HEK293 (cell line): Measurements from ENCODE around the gene LRSAM1.

Source experiments
- CTCF ChIA-PET: fragments of 350-600 bp; formaldehyde crosslinking; extraction: SDS; loops from one replicate; lab custom pipeline; 2021; ENCODE audit warnings: antibody characterized with exemption; lab: Yijun Ruan, JAX
- POLR2A ChIA-PET: fragments of 300-600 bp; formaldehyde crosslinking; extraction: SDS; loops from one replicate; lab custom pipeline; 2020; ENCODE audit warnings: antibody characterized with exemption, inconsistent platforms; lab: Yijun Ruan, JAX
- H3K27ac ChIP-seq: fragments of 200-500 bp; sonication (Bioruptor generic); 2 replicates; pipeline ENCODE4 v1.5.1; 2014; ENCODE audit warnings: low read depth, low read length, control low read depth, inconsistent platforms; ENCODE audit errors: extremely low read depth
- H3K36me3 ChIP-seq, 2 experiments: fragments of 200-500 bp in 1 of 2; sonication (Bioruptor generic) in 1 of 2; 1 replicate in 1 of 2; 2 replicates in 1 of 2; pipeline ENCODE4 v1.5.1; 2014 to 2017; ENCODE audit warnings: inconsistent platforms in 2 of 2, low read length in 2 of 2; ENCODE audit not compliant: control insufficient read depth in 2 of 2, insufficient read depth in 1 of 2
- H3K4me1 ChIP-seq: fragments of 200-500 bp; sonication (Bioruptor generic); 2 replicates; pipeline ENCODE4 v1.5.1; 2014; ENCODE audit warnings: mild to moderate bottlenecking, low read length, inconsistent platforms; ENCODE audit not compliant: control insufficient read depth, insufficient read depth
- H3K4me3 ChIP-seq: 2 replicates; pipeline ENCODE4 v1.5.1; 2011; ENCODE audit warnings: low read depth, mild to moderate bottlenecking, control low read depth, low read length, moderate library complexity
- H3K9me3 ChIP-seq: fragments of 200-500 bp; sonication (Bioruptor generic); 2 replicates; pipeline ENCODE4 v1.5.1; 2014; ENCODE audit warnings: low read depth, low read length, inconsistent platforms; ENCODE audit not compliant: control insufficient read depth, insufficient read depth
- ATF2 ChIP-seq: fragments of 450-650 bp; formaldehyde crosslinking; IDR thresholded peaks from 2 replicates; pipeline ENCODE4 v1.5.1; 2016; ENCODE audit warnings: missing biosample characterization, missing genetic modification characterization, low read depth
- CTCF ChIP-seq: fragments of 450-650 bp; formaldehyde crosslinking; IDR thresholded peaks from 2 replicates; pipeline ENCODE4 v1.5.1; 2016; ENCODE audit warnings: missing biosample characterization, missing genetic modification characterization
- GFI1B ChIP-seq: fragments of 450-650 bp; formaldehyde crosslinking; IDR thresholded peaks from 2 replicates; pipeline ENCODE4 v1.5.1; 2016; ENCODE audit warnings: missing biosample characterization, missing genetic modification characterization
- GLI4 ChIP-seq: fragments of 450-650 bp; formaldehyde crosslinking; IDR thresholded peaks from 2 replicates; pipeline ENCODE4 v1.5.1; 2016; ENCODE audit warnings: missing biosample characterization, missing genetic modification characterization
- KLF7 ChIP-seq: fragments of 450-650 bp; formaldehyde crosslinking; IDR thresholded peaks from 2 replicates; pipeline ENCODE4 v1.5.1; 2016; ENCODE audit warnings: missing biosample characterization, missing genetic modification characterization, borderline replicate concordance
- KLF9 ChIP-seq: fragments of 450-650 bp; formaldehyde crosslinking; IDR thresholded peaks from 2 replicates; pipeline ENCODE4 v1.5.1; 2016; ENCODE audit warnings: missing biosample characterization, missing genetic modification characterization, low read depth
- PRDM1 ChIP-seq: fragments of 450-650 bp; formaldehyde crosslinking; IDR thresholded peaks from 2 replicates; pipeline ENCODE4; 2016; ENCODE audit warnings: missing biosample characterization, missing genetic modification characterization
- SCRT2 ChIP-seq: fragments of 450-650 bp; formaldehyde crosslinking; IDR thresholded peaks from 2 replicates; pipeline ENCODE4 v1.5.1; 2016; ENCODE audit warnings: missing biosample characterization, missing genetic modification characterization
- ZEB2 ChIP-seq: fragments of 450-650 bp; formaldehyde crosslinking; IDR thresholded peaks from 2 replicates; pipeline ENCODE4 v1.5.1; 2016; ENCODE audit warnings: missing biosample characterization, missing genetic modification characterization
- ZFP41 ChIP-seq: fragments of 450-650 bp; formaldehyde crosslinking; IDR thresholded peaks from 2 replicates; pipeline ENCODE4 v1.5.1; 2016; ENCODE audit warnings: missing biosample characterization, missing genetic modification characterization, borderline replicate concordance
- ZNF223 ChIP-seq: fragments of 450-650 bp; formaldehyde crosslinking; IDR thresholded peaks from 2 replicates; pipeline ENCODE4 v1.5.1; 2016; ENCODE audit warnings: missing biosample characterization, missing genetic modification characterization
- ZNF239 ChIP-seq: fragments of 450-650 bp; formaldehyde crosslinking; IDR thresholded peaks from 2 replicates; pipeline ENCODE4 v1.5.1; 2016; ENCODE audit warnings: missing biosample characterization, missing genetic modification characterization
- ZNF473 ChIP-seq: fragments of 450-650 bp; formaldehyde crosslinking; IDR thresholded peaks from 2 replicates; pipeline ENCODE4 v1.5.1; 2017; ENCODE audit warnings: missing biosample characterization, missing genetic modification characterization
- ZNF510 ChIP-seq: fragments of 450-650 bp; formaldehyde crosslinking; IDR thresholded peaks from 2 replicates; pipeline ENCODE4 v1.5.1; 2018; ENCODE audit warnings: mild to moderate bottlenecking, missing genetic modification characterization, missing biosample characterization; ENCODE audit not compliant: insufficient replicate concordance
- ZNF549 ChIP-seq: fragments of 450-650 bp; IDR thresholded peaks from 2 replicates; pipeline ENCODE4 v1.5.1; 2018; ENCODE audit warnings: missing biosample characterization, missing genetic modification characterization, mild to moderate bottlenecking, inconsistent platforms, moderate library complexity
- ZNF561 ChIP-seq: fragments of 450-650 bp; IDR thresholded peaks from 2 replicates; pipeline ENCODE4 v1.5.1; 2018; ENCODE audit warnings: missing biosample characterization, missing genetic modification characterization, borderline replicate concordance
- ZNF600 ChIP-seq: fragments of 450-650 bp; formaldehyde crosslinking; IDR thresholded peaks from 2 replicates; pipeline ENCODE4 v1.5.1; 2016; ENCODE audit warnings: missing biosample characterization, missing genetic modification characterization
- ZNF645 ChIP-seq: fragments of 450-650 bp; formaldehyde crosslinking; IDR thresholded peaks from 2 replicates; pipeline ENCODE4; 2016; ENCODE audit warnings: missing biosample characterization, missing genetic modification characterization

The LRSAM1 gene

GRCh38 chr9:127538849-127539258 is 87.5 kb downstream of the LRSAM1 start (continued):
- TF ChIP-seq ZNF645 (tag by site-specific recombination) = no peak
- TF ChIP-seq, all 188 proteins: peak for 0

- H3K4me3 ChIP-seq = no peak overlapping the region
- H3K9me3 ChIP-seq = no peaks in the 10 kb centered on the region
- TF ChIP-seq ZFP41 (tag by site-specific recombination) = no peak
- no peak for TF ChIP-seq GFI1B (tag by site-specific recombination)
- TF ChIP-seq PRDM1 (tag by site-specific recombination) = no peak
- no peak for TF ChIP-seq CTCF (tag by site-specific recombination)
- TF ChIP-seq KLF7 (tag by site-specific recombination) = no peak
- TF ChIP-seq ZNF510 (tag by site-specific recombination) = no peak
- H3K4me1 ChIP-seq = no peaks in the 10 kb centered on the region
- ChIA-PET POLR2A (interaction anchor here (1.1 kb wide), 1 partner anchor 22 kb away, joined by 4 read pairs; no protein-coding TSS in a partner anchor), CTCF (interaction anchor here (0.6 to 2.2 kb wide), 11 partner anchors 8 to 331 kb away, joined by 3 to 9 read pairs (median 4); no protein-coding TSS in a partner anchor)
- H3K27ac ChIP-seq = no peak overlapping the region
- H3K36me3 ChIP-seq = no peaks in the 10 kb centered on the region
Observed at GRCh38 chr9:127539259-127539981, 88.1 kb downstream of the LRSAM1 start.

GRCh38 chr9:127539982-127540663 is 88.8 kb downstream of the LRSAM1 start:
- no peak overlapping the region for H3K4me3 ChIP-seq
- CTCF ChIA-PET = interaction anchor here (0.6 to 2.2 kb wide), 7 partner anchors 9 to 49 kb away, joined by 3 to 8 read pairs (median 5); no protein-coding TSS in a partner anchor
- H3K36me3 ChIP-seq = no peaks in the 10 kb centered on the region
- no peaks in the 10 kb centered on the region for H3K4me1 ChIP-seq
- POLR2A ChIA-PET = interaction anchor here (1.1 kb wide), 1 partner anchor 22 kb away, joined by 4 read pairs; no protein-coding TSS in a partner anchor
- H3K27ac ChIP-seq = no peak overlapping the region
- TF ChIP-seq ZNF510 (tag by site-specific recombination) (no peak), GLI4 (tag by site-specific recombination) (0 out of 2 replicates have a peak, but pooled peaks have one; percentile 46), ZNF473 (tag by site-specific recombination) (no peak)
- TF ChIP-seq, all 188 proteins: peak for 1
- no peaks in the 10 kb centered on the region for H3K9me3 ChIP-seq

GRCh38 chr9:127540664-127541041 is 89.3 kb downstream of the LRSAM1 start:
- POLR2A ChIA-PET = no interaction called here
- H3K27ac ChIP-seq = no peak overlapping the region

More at GRCh38 chr9:127540664-127541041, 89.3 kb downstream of the LRSAM1 start:
- H3K9me3 ChIP-seq = no peaks in the 10 kb centered on the region
- TF ChIP-seq ZNF561 (no peak), ATF2 (tag by site-specific recombination) (no peak), KLF9 (tag by site-specific recombination) (no peak), SCRT2 (tag by site-specific recombination) (no peak), ZNF549 (tag by site-specific recombination) (no peak), ZNF223 (tag by site-specific recombination) (no peak), ZEB2 (no peak), ZNF239 (no peak), ZNF600 (tag by site-specific recombination) (no peak)
- H3K4me1 ChIP-seq = no peaks in the 10 kb centered on the region
- CTCF ChIA-PET = interaction anchor here (1.0 to 2.2 kb wide), 5 partner anchors 13 to 48 kb away, joined by 3 to 8 read pairs (median 4); no protein-coding TSS in a partner anchor
- no peak overlapping the region for H3K4me3 ChIP-seq
- no peaks in the 10 kb centered on the region for H3K36me3 ChIP-seq
